MM.1S (cell line): Measurements from ENCODE around the gene PDXK.

Source experiments
- CTCF ChIP-seq: fragments of 300-600 bp; sonication (generic); IDR thresholded peaks from 2 replicates; pipeline ENCODE4 v1.5.1; 2016; ENCODE audit warnings: antibody characterized with exemption, low read length, mixed read lengths
- EZH2phosphoT487 ChIP-seq: fragments of 300-600 bp; sonication (generic); IDR thresholded peaks from 2 replicates; pipeline ENCODE4 v1.6.1; 2018; ENCODE audit warnings: antibody characterized with exemption, low read length

GRCh38 chr21:43707462-43707861, 11.5 kb upstream of the PDXK start:
- no peak for TF ChIP-seq CTCF
- TF ChIP-seq EZH2phosphoT487: no peak
